GM21737 (cell line): ENCODE measurements around the gene PLPP7.

ENCODE experiments used
- ATAC-seq: cut with Tn5 transposase; IDR thresholded peaks from one replicate; pipeline ENCODE4 v1.9.1; 2021; ENCODE audit warnings: mild to moderate bottlenecking, moderate library complexity; ENCODE audit not compliant: unreplicated experiment

The PLPP7 gene

GRCh38 chr9:131302244-131303075, 12.9 kb downstream of the PLPP7 start:
- no peak for ATAC-seq

GRCh38 chr9:131303381-131304321, 14.1 kb downstream of the PLPP7 start:
- ATAC-seq = no peak

GRCh38 chr9:131304676-131305355, 15.3 kb downstream of the PLPP7 start:
- no peak for ATAC-seq

- ATAC-seq = no peak
These were observed 17.0 kb downstream of the PLPP7 start for GRCh38 chr9:131306397-131307004.

- no peak for ATAC-seq
These were observed 18.5 kb downstream of the PLPP7 start for GRCh38 chr9:131307974-131308373.

- ATAC-seq = no peak
These were observed 18.9 kb downstream of the PLPP7 start for GRCh38 chr9:131308452-131308851.

- ATAC-seq = no peak
These were observed 19.5 kb downstream of the PLPP7 start for GRCh38 chr9:131308906-131309529.

GRCh38 chr9:131309530-131310276, 20.2 kb downstream of the PLPP7 start:
- no peak for ATAC-seq

GRCh38 chr9:131310833-131311554, 21.5 kb downstream of the PLPP7 start:
- ATAC-seq = no peak

- ATAC-seq = no peak
These were observed 22.7 kb downstream of the PLPP7 start for GRCh38 chr9:131312246-131312645.

- ATAC-seq = no peak
These were observed 23.6 kb downstream of the PLPP7 start for GRCh38 chr9:131312822-131313770.

GRCh38 chr9:131318231-131319085, 28.9 kb downstream of the PLPP7 start:
- no peak for ATAC-seq

GRCh38 chr9:131319486-131319885, 30.0 kb downstream of the PLPP7 start:
- ATAC-seq = no peak

- ATAC-seq = no peak
These were observed 30.6 kb downstream of the PLPP7 start for GRCh38 chr9:131320031-131320685.

- ATAC-seq = no peak
These were observed 34.1 kb downstream of the PLPP7 start for GRCh38 chr9:131323629-131324028.
